ENCODE data around the gene RSPH10B.
"Not testable (repeated sequence)": the region's sequence is repeated elsewhere in the genome, so short reads cannot be mapped to it uniquely, and the experiment has no call there.

Gene RSPH10B

GRCh38 chr7:5979680-5980314 lies 9.3 kb upstream of the RSPH10B start:
- not testable (repeated sequence) for H3K27me3 Mint-ChIP-seq; H3K4me1 Mint-ChIP-seq (ENCODE audit: low read depth in 2 of 2); H3K4me3 Mint-ChIP-seq; DNase-seq; H3K9me3 Mint-ChIP-seq; ATAC-seq (replicated peaks); H3K27ac Mint-ChIP-seq
- peaks cover 36% of the 10 kb centered on the region for H3K36me3 Mint-ChIP-seq (ENCODE audit: insufficient read depth)

GRCh38 chr7:5973580-5973979 lies 3.1 kb upstream of the RSPH10B start:
- H3K4me1 Mint-ChIP-seq (ENCODE audit: low read depth in 2 of 2); ATAC-seq (replicated peaks); DNase-seq; H3K9me3 Mint-ChIP-seq; H3K4me3 Mint-ChIP-seq; H3K27me3 Mint-ChIP-seq; H3K27ac Mint-ChIP-seq: not testable (repeated sequence)
- H3K36me3 Mint-ChIP-seq (ENCODE audit: insufficient read depth) = peaks cover 12% of the 10 kb centered on the region

GRCh38 chr7:5963810-5964209 lies 6.7 kb downstream of the RSPH10B start:
- H3K27ac Mint-ChIP-seq; H3K4me1 Mint-ChIP-seq (ENCODE audit: low read depth in 2 of 2); DNase-seq; H3K9me3 Mint-ChIP-seq; H3K36me3 Mint-ChIP-seq (ENCODE audit: insufficient read depth); H3K4me3 Mint-ChIP-seq; ATAC-seq (replicated peaks); H3K27me3 Mint-ChIP-seq: not testable (repeated sequence)

- H3K36me3 Mint-ChIP-seq (ENCODE audit: insufficient read depth); H3K4me3 Mint-ChIP-seq; H3K27me3 Mint-ChIP-seq; ATAC-seq (replicated peaks); H3K9me3 Mint-ChIP-seq; H3K4me1 Mint-ChIP-seq (ENCODE audit: low read depth in 2 of 2); H3K27ac Mint-ChIP-seq; DNase-seq: not testable (repeated sequence)
Measured at GRCh38 chr7:5963205-5963604, 7.3 kb downstream of the RSPH10B start.

GRCh38 chr7:5934945-5935450 lies 35.5 kb downstream of the RSPH10B start:
- peak; percentile 92 for ATAC-seq (replicated peaks)
- not testable (repeated sequence) for H3K4me3 Mint-ChIP-seq; H3K9me3 Mint-ChIP-seq; H3K27me3 Mint-ChIP-seq; H3K4me1 Mint-ChIP-seq (ENCODE audit: low read depth in 2 of 2); DNase-seq; H3K27ac Mint-ChIP-seq; H3K36me3 Mint-ChIP-seq (ENCODE audit: insufficient read depth)

- H3K4me3 Mint-ChIP-seq; H3K9me3 Mint-ChIP-seq; H3K4me1 Mint-ChIP-seq (ENCODE audit: low read depth in 2 of 2); H3K27me3 Mint-ChIP-seq; H3K36me3 Mint-ChIP-seq (ENCODE audit: insufficient read depth); ATAC-seq (replicated peaks); H3K27ac Mint-ChIP-seq; DNase-seq: not testable (repeated sequence)
Measured at GRCh38 chr7:5931905-5932644, 38.4 kb downstream of the RSPH10B start.

- H3K27me3 Mint-ChIP-seq; H3K4me3 Mint-ChIP-seq; H3K36me3 Mint-ChIP-seq (ENCODE audit: insufficient read depth); H3K4me1 Mint-ChIP-seq (ENCODE audit: low read depth in 2 of 2); ATAC-seq (replicated peaks); H3K27ac Mint-ChIP-seq; H3K9me3 Mint-ChIP-seq; DNase-seq: not testable (repeated sequence)
Measured at GRCh38 chr7:5931250-5931649, 39.2 kb downstream of the RSPH10B start.

- H3K9me3 Mint-ChIP-seq; H3K27me3 Mint-ChIP-seq; H3K4me1 Mint-ChIP-seq (ENCODE audit: low read depth in 2 of 2); ATAC-seq (replicated peaks); DNase-seq; H3K4me3 Mint-ChIP-seq; H3K27ac Mint-ChIP-seq; H3K36me3 Mint-ChIP-seq (ENCODE audit: insufficient read depth): not testable (repeated sequence)
Measured at GRCh38 chr7:5930290-5930689, 40.2 kb downstream of the RSPH10B start.

- not testable (repeated sequence) for DNase-seq; H3K36me3 Mint-ChIP-seq (ENCODE audit: insufficient read depth); H3K4me3 Mint-ChIP-seq; H3K9me3 Mint-ChIP-seq; H3K27me3 Mint-ChIP-seq; H3K27ac Mint-ChIP-seq; ATAC-seq (replicated peaks); H3K4me1 Mint-ChIP-seq (ENCODE audit: low read depth in 2 of 2)
Measured at GRCh38 chr7:5926263-5926870, 44.1 kb downstream of the RSPH10B start.

- H3K27ac Mint-ChIP-seq; H3K4me3 Mint-ChIP-seq; H3K9me3 Mint-ChIP-seq; H3K27me3 Mint-ChIP-seq; ATAC-seq (replicated peaks); H3K4me1 Mint-ChIP-seq (ENCODE audit: low read depth in 2 of 2); DNase-seq: not testable (repeated sequence)
- peaks cover 16% of the 10 kb centered on the region for H3K36me3 Mint-ChIP-seq (ENCODE audit: insufficient read depth)
Measured at GRCh38 chr7:5924630-5925029, 45.9 kb downstream of the RSPH10B start.

- not testable (repeated sequence) for H3K27me3 Mint-ChIP-seq; H3K9me3 Mint-ChIP-seq; H3K4me3 Mint-ChIP-seq; H3K27ac Mint-ChIP-seq; ATAC-seq (replicated peaks); DNase-seq; H3K4me1 Mint-ChIP-seq (ENCODE audit: low read depth in 2 of 2)
- peaks cover 16% of the 10 kb centered on the region for H3K36me3 Mint-ChIP-seq (ENCODE audit: insufficient read depth)
Measured at GRCh38 chr7:5924180-5924579, 46.3 kb downstream of the RSPH10B start.

GRCh38 chr7:5916529-5916928 lies 54.0 kb downstream of the RSPH10B start:
- H3K4me1 Mint-ChIP-seq (ENCODE audit: low read depth in 2 of 2) = not testable (repeated sequence)

GRCh38 chr7:5908835-5909234 lies 61.7 kb downstream of the RSPH10B start:
- ATAC-seq (replicated peaks) = not testable (repeated sequence)

More at GRCh38 chr7:5916529-5916928, 54.0 kb downstream of the RSPH10B start:
- H3K36me3 Mint-ChIP-seq (ENCODE audit: insufficient read depth) = peaks cover 12% of the 10 kb centered on the region
- H3K27ac Mint-ChIP-seq; H3K4me3 Mint-ChIP-seq; H3K27me3 Mint-ChIP-seq; H3K9me3 Mint-ChIP-seq; ATAC-seq (replicated peaks); DNase-seq: not testable (repeated sequence)

GRCh38 chr7:5904726-5905125 lies 65.8 kb downstream of the RSPH10B start:
- not testable (repeated sequence) for H3K9me3 Mint-ChIP-seq; H3K4me3 Mint-ChIP-seq; H3K27me3 Mint-ChIP-seq; H3K4me1 Mint-ChIP-seq (ENCODE audit: low read depth in 2 of 2); H3K27ac Mint-ChIP-seq; ATAC-seq (replicated peaks); DNase-seq
- H3K36me3 Mint-ChIP-seq (ENCODE audit: insufficient read depth) = peaks cover 50% of the 10 kb centered on the region

More at GRCh38 chr7:5908835-5909234, 61.7 kb downstream of the RSPH10B start:
- not testable (repeated sequence) for H3K27ac Mint-ChIP-seq; H3K9me3 Mint-ChIP-seq; DNase-seq; H3K27me3 Mint-ChIP-seq; H3K4me1 Mint-ChIP-seq (ENCODE audit: low read depth in 2 of 2); H3K4me3 Mint-ChIP-seq
- peaks cover 51% of the 10 kb centered on the region for H3K36me3 Mint-ChIP-seq (ENCODE audit: insufficient read depth)

Measured in effector memory CD8-positive, alpha-beta T cell (primary cell).